ENCODE measurements around the gene IRS2.

The IRS2 gene

GRCh38 chr13:109783815-109784589 lies 2.4 kb downstream of the IRS2 start:
- H3K4me3 Mint-ChIP-seq: peak overlapping the region; percentile 30 to 72 (median 43)
- H3K36me3 Mint-ChIP-seq (ENCODE audit: low read depth): peaks cover 13% of the 10 kb centered on the region
- H3K27ac Mint-ChIP-seq: no peak overlapping the region
- peaks cover 22% of the 10 kb centered on the region for H3K27me3 Mint-ChIP-seq (ENCODE audit: low read depth)
- H3K4me1 Mint-ChIP-seq: peaks cover 25% of the 10 kb centered on the region
- no peaks in the 10 kb centered on the region for H3K9me3 Mint-ChIP-seq
- no peak for TF ChIP-seq CTCF (IDR thresholded peaks at IDR 0.05; ENCODE audit: unreplicated experiment in 3 of 3)

- H3K9me3 Mint-ChIP-seq: no peaks in the 10 kb centered on the region
- no peak overlapping the region for H3K4me3 Mint-ChIP-seq
- H3K36me3 Mint-ChIP-seq (ENCODE audit: low read depth): peaks cover 13% of the 10 kb centered on the region
- TF ChIP-seq CTCF (IDR thresholded peaks at IDR 0.05; ENCODE audit: unreplicated experiment in 3 of 3): no peak
- H3K27ac Mint-ChIP-seq: no peak overlapping the region
- H3K27me3 Mint-ChIP-seq (ENCODE audit: low read depth): peaks cover 16% of the 10 kb centered on the region
- peaks cover 27% of the 10 kb centered on the region for H3K4me1 Mint-ChIP-seq
These were observed 3.0 kb downstream of the IRS2 start for GRCh38 chr13:109783447-109783814.

GRCh38 chr13:109782823-109783431 lies 3.5 kb downstream of the IRS2 start:
- Mint-ChIP-seq H3K27me3 (ENCODE audit: low read depth) (peaks cover 13% of the 10 kb centered on the region), H3K4me3 (peak overlapping the region; percentile 69 to 70 (median 70)), H3K27ac (no peak overlapping the region), H3K9me3 (no peaks in the 10 kb centered on the region), H3K36me3 (ENCODE audit: low read depth) (peaks cover 13% of the 10 kb centered on the region), H3K4me1 (peaks cover 27% of the 10 kb centered on the region)
- no peak for TF ChIP-seq CTCF (IDR thresholded peaks at IDR 0.05; ENCODE audit: unreplicated experiment in 3 of 3)

- no peak for TF ChIP-seq CTCF (IDR thresholded peaks at IDR 0.05; ENCODE audit: unreplicated experiment in 3 of 3)
- no peak overlapping the region for H3K4me3 Mint-ChIP-seq
- H3K9me3 Mint-ChIP-seq: no peaks in the 10 kb centered on the region
- H3K4me1 Mint-ChIP-seq: peaks cover 27% of the 10 kb centered on the region
- peaks cover 13% of the 10 kb centered on the region for H3K36me3 Mint-ChIP-seq (ENCODE audit: low read depth)
- no peak overlapping the region for H3K27ac Mint-ChIP-seq
- H3K27me3 Mint-ChIP-seq (ENCODE audit: low read depth): peaks cover 13% of the 10 kb centered on the region
These were observed 4.1 kb downstream of the IRS2 start for GRCh38 chr13:109782066-109782822.

- Mint-ChIP-seq H3K27ac (peak overlapping the region in 1 of 3 experiments; percentile 5), H3K4me3 (peak overlapping the region; percentile 68 to 76 (median 69)), H3K27me3 (ENCODE audit: low read depth) (peaks cover 13% of the 10 kb centered on the region), H3K9me3 (no peaks in the 10 kb centered on the region), H3K36me3 (ENCODE audit: low read depth) (peaks cover 13% of the 10 kb centered on the region), H3K4me1 (peaks cover 27% of the 10 kb centered on the region)
- no peak for TF ChIP-seq CTCF (IDR thresholded peaks at IDR 0.05; ENCODE audit: unreplicated experiment in 3 of 3)
These were observed 4.9 kb downstream of the IRS2 start for GRCh38 chr13:109781384-109782065.
